ENCODE data around the gene ZNF564.

DNA sequence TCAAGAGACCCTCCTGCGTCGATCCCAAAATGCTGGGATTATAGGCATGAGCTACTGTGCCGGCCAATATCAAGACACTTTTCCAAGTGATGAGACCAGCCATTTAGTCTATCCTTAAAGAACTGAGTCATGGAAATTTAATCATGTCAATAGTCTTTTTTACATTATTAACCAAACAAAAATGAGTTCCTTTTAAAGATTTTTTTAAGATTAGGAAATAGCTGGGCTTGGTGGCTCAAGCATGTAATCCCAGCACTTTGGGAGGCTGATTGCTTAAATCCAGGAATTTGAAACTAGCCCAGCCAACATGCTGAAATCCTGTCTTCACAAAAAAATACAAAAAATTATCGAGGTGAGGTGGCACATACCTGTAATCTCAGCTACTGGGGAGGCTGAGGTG, 16.7 kb upstream of the ZNF564 start:
- TF ChIP-seq, protein P1, sequence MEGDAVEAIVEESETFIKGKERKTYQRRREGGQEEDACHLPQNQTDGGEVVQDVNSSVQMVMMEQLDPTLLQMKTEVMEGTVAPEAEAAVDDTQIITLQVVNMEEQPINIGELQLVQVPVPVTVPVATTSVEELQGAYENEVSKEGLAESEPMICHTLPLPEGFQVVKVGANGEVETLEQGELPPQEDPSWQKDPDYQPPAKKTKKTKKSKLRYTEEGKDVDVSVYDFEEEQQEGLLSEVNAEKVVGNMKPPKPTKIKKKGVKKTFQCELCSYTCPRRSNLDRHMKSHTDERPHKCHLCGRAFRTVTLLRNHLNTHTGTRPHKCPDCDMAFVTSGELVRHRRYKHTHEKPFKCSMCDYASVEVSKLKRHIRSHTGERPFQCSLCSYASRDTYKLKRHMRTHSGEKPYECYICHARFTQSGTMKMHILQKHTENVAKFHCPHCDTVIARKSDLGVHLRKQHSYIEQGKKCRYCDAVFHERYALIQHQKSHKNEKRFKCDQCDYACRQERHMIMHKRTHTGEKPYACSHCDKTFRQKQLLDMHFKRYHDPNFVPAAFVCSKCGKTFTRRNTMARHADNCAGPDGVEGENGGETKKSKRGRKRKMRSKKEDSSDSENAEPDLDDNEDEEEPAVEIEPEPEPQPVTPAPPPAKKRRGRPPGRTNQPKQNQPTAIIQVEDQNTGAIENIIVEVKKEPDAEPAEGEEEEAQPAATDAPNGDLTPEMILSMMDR (IDR thresholded peaks at IDR 0.05 in 2 of 3, conservative IDR thresholded peaks at IDR 0.05 in 1 of 3; ENCODE audit: borderline replicate concordance in 1 of 3, insufficient read depth in 1 of 3, low read depth in 2 of 3, low read length in 2 of 3) = no peak
- no peak for TF ChIP-seq ZNF274 (IDR thresholded peaks at IDR 0.05; ENCODE audit: low read depth, low read length)
- TF ChIP-seq POLR2A (IDR thresholded peaks at IDR 0.05; ENCODE audit: borderline replicate concordance, extremely low read depth, insufficient read depth, insufficient read length) = no peak
- TF ChIP-seq SRF (IDR thresholded peaks at IDR 0.05; ENCODE audit: low read depth) = no peak
